Upper lobe of right lung (tissue), 1 donor: ENCODE results near the gene PHPT1. TPM values are rescaled to one million over a fixed set of nuclear protein-coding genes. Genes with fewer than 3 reads are reported as not detected.

ENCODE experiments used
- ATAC-seq: fragments of 200-7000 bp; cut with Tn5 transposase; one replicate; pipeline ENCODE4 v1.9.1; 2020; ENCODE audit warnings: mild to moderate bottlenecking, moderate library complexity
- DNase-seq: peaks from one replicate; pipeline ENCODE4 v3.0.0-alpha.2; 2020
- H3K27ac ChIP-seq: fragments of 200-600 bp; one replicate; pipeline ENCODE4 v1.8.0; 2022
- H3K27me3 ChIP-seq: fragments of 200-600 bp; one replicate; pipeline ENCODE4 v1.8.0; 2022; ENCODE audit warnings: mild to moderate bottlenecking
- H3K36me3 ChIP-seq: fragments of 200-600 bp; one replicate; pipeline ENCODE4 v1.8.0; 2022
- H3K4me1 ChIP-seq: fragments of 200-600 bp; one replicate; pipeline ENCODE4 v1.8.0; 2022
- H3K4me3 ChIP-seq: fragments of 200-600 bp; one replicate; pipeline ENCODE4 v1.8.0; 2022; ENCODE audit warnings: mild to moderate bottlenecking
- H3K9me3 ChIP-seq: fragments of 200-600 bp; one replicate; pipeline ENCODE4 v1.8.0; 2022
- intact Hi-C: fragments of 100-400 bp; cut with DNase I; formaldehyde crosslinking; loops from one replicate; pipeline ENCODE4 v1.11.0; 2022
- total RNA-seq: library from RNA; stranded (reverse); fragmentation: NEBNext Ultra II Directional; extraction: Animal tissue kit (Norgen Biotek cat#: 25700); gene quantifications from one replicate; pipeline ENCODE4 v1.2.1, GENCODE V29; 2021
- TF ChIP-seq, protein P1 (sequence below): fragments of 200-600 bp; IDR thresholded peaks from one replicate; pipeline ENCODE4 v1.8.0; 2022; ENCODE audit warnings: antibody characterized with exemption
- donor health status: DM: no; HTN: yes; CAD: no; lungs with severe emphysema.

The PHPT1 gene
- total RNA-seq, 1 donor from 2014 or later, result 82.1 TPM

DNA sequence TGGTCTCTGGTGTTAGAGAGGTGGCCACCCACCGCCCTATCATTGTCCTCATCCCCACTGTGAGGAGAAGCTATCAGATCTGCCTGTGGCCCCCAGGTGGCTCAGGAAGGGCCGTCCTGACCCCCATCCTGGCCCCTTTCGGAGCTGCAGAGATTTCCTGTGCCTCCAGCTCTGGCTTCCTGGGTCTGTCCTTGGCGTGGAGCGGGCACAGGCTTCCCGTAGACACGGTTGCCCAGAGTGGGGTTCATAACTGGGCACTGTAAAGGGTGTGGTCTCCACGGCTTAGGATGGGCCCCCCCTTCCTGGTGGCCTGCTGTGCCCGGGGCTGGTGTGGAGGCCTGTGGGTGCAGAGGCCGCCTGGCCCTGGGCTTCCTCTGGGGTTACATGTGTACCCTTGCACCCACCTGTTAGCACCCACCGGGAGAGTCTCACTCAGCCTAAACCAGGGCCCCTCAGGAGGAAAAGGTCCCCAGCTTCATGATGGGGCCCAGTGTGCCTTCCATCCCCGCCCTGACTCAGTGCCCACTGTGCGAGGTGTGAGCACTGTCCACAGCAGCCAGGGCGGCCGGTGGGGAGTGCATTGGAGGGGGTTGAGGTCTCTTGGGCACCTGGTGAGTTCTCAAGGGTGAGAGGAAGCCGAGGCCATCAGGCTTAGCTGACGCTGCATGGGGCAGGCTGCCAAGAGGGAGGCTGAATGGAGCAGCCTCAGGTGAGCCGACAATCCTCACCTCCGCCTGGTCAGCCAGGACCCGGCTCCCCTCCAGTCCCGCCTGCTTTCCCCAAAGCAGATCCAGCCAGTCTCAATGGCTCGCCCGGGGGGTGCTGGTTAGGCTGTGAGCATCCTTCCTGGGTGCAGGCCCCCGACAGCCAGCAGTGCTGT, 22.3 kb upstream of the PHPT1 start:
- Histone ChIP-seq H3K36me3 (peaks cover 57% of the 10 kb centered on the region), H3K27ac (no peak overlapping the region), H3K4me1 (no peaks in the 10 kb centered on the region), H3K4me3 (no peak overlapping the region), H3K9me3 (no peaks in the 10 kb centered on the region), H3K27me3 (no peaks in the 10 kb centered on the region)
- intact Hi-C loops, result no loop called here
- DNase-seq (no peak), ATAC-seq (no peak)
- TF ChIP-seq, protein P1, sequence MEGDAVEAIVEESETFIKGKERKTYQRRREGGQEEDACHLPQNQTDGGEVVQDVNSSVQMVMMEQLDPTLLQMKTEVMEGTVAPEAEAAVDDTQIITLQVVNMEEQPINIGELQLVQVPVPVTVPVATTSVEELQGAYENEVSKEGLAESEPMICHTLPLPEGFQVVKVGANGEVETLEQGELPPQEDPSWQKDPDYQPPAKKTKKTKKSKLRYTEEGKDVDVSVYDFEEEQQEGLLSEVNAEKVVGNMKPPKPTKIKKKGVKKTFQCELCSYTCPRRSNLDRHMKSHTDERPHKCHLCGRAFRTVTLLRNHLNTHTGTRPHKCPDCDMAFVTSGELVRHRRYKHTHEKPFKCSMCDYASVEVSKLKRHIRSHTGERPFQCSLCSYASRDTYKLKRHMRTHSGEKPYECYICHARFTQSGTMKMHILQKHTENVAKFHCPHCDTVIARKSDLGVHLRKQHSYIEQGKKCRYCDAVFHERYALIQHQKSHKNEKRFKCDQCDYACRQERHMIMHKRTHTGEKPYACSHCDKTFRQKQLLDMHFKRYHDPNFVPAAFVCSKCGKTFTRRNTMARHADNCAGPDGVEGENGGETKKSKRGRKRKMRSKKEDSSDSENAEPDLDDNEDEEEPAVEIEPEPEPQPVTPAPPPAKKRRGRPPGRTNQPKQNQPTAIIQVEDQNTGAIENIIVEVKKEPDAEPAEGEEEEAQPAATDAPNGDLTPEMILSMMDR, result no peak

DNA sequence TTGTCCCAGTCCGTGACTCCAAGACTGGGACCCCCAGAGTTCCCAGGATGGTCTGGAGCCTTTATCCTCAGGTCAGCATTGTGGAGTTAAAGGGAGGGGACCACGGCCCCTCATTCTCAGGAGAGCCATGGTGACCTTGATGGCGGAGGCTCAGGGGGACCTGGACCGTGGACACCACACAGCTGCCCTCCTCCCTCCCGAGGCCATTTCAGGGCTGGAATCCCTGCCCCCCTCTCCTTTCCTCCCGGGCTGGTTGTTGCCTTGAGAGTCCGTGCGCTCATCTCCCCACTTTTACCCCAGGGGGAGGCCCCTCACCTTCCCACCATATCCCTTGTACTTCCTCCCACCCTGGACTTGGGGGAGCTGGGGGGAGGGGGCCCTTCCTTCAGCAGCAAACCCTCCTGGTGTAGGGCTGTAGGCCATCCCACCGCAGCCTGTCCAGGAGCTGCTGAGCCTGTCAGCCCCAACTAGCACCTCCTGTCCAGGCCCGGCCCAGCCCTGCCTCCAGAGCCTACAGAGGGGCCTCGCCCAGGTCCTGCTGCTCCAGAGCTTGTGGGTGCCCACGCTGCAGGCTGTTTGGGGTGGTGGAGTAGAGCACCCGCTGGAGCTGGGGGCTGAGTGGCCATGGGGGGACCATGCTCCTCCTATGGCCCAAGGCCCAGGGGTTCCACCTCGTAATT, 21.3 kb upstream of the PHPT1 start:
- Histone ChIP-seq H3K4me1 (no peaks in the 10 kb centered on the region), H3K36me3 (peaks cover 61% of the 10 kb centered on the region), H3K27ac (no peak overlapping the region), H3K9me3 (no peaks in the 10 kb centered on the region), H3K27me3 (no peaks in the 10 kb centered on the region), H3K4me3 (no peak overlapping the region)
- intact Hi-C loops, result no loop called here
- TF ChIP-seq, protein P1, result no peak
- no peak for DNase-seq
- no peak for ATAC-seq

DNA sequence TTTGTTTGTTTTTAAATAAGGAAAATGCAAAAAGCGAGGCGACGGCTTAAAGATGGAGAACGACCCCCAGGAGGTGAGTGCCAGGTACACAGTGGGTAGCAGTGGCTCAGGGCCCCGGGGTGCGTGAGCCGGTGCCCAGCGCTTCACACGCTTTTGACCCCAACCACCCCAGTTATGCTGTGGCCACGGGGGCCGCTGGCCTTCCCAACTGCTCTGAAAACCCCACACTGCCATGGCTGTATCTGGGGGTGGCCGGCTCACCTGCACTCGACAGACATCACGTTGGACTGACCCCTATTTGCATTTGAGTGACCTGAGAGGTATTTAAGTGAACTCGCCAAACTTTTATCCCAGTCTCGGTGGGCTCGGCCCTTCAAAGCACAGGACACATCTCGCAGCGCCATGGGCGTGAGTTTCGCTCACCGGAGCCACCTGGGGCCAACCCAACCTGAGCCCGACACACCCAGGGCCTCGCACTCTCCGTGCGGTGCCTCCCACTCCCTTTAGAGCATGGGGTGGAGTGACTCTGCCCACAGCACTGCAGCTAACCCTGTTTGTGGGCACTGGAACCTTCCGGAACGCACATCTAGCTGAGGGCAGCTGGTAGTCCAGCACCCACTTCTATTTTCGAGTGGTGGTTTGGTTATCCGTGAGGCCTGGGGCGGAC, 20.6 kb upstream of the PHPT1 start:
- Histone ChIP-seq H3K4me1 (no peaks in the 10 kb centered on the region), H3K27ac (no peak overlapping the region), H3K9me3 (no peaks in the 10 kb centered on the region), H3K36me3 (peaks cover 59% of the 10 kb centered on the region), H3K4me3 (no peak overlapping the region), H3K27me3 (no peaks in the 10 kb centered on the region)
- TF ChIP-seq, protein P1, result no peak
- no peak for DNase-seq
- ATAC-seq, result no peak
- intact Hi-C loops, result no loop called here

DNA sequence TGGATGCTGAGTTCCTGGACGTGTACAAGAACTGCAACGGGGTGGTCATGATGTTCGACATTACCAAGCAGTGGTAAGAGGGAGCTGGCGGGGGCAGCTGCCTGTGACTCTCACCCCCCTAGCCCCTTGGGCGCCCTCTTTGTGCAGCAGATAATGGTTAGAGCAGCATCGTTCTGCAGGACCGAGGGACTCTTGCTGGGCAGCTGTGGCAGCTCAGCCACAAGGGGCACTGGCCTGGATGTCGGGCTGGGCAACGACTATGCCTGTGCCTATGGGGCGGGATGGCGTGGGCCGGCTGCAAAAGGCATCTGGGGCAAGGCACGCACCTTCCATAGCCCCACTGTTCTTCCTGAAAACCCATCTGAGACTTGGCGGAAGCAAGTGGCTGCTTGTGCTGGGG, 19.8 kb upstream of the PHPT1 start:
- TF ChIP-seq, protein P1, result no peak
- Histone ChIP-seq H3K4me3 (no peak overlapping the region), H3K9me3 (no peaks in the 10 kb centered on the region), H3K27me3 (no peaks in the 10 kb centered on the region), H3K27ac (no peak overlapping the region), H3K4me1 (no peaks in the 10 kb centered on the region), H3K36me3 (peaks cover 52% of the 10 kb centered on the region)
- intact Hi-C loops, result no loop called here
- ATAC-seq, result no peak
- DNase-seq, result no peak

DNA sequence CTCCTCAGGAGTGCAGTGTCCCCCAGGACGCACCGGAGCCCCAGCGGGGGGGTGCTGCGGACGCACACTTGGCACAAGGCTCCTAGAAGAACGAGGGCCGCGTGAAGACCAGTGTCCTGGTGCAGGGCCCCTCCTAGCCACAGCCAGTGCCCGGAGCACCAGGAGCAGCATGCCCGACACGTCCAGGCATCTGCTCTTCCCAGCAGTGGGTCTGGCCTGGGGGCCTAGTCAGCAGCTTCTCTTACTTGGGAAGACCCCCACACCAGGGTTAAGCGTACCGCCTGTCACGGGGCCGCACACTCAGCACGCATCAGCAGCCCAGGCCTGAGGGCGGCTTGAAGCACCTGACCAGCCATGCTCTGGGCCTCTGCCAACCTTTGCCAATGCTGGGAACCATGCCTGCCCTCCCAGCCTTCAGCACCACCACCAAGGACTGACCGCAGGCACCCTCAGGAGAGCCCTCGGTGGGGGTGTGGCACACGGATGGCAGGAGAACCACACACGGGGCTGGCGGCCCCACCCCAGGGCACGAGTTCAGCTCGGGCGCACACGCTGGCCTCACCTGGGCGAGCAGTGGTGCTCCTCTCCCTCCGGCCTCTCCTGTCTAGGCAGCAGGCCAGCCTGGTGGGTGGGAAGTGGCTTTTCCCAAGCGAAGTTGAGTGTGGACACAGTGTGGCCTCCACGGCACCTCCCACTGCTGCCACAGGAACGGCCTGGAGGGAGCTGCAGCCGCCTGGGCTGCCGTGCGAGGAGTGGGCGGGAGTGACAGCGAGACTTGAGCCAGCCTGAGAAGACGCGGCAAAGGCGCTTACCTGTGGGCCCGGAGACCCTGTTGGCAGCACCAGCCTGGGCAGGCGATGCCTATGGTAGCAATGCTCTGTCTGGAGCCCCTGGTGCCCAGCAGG, 19.0 kb upstream of the PHPT1 start:
- Histone ChIP-seq H3K27me3 (no peaks in the 10 kb centered on the region), H3K36me3 (peaks cover 45% of the 10 kb centered on the region), H3K4me3 (no peak overlapping the region), H3K9me3 (no peaks in the 10 kb centered on the region), H3K27ac (no peak overlapping the region), H3K4me1 (no peaks in the 10 kb centered on the region)
- ATAC-seq, result no peak
- intact Hi-C loops, result no loop called here
- DNase-seq, result no peak
- TF ChIP-seq, protein P1, result no peak
